NK-92 (cell line): ENCODE measurements around the gene ZP2.
"Not testable (repeated sequence)": the region's sequence is repeated elsewhere in the genome, so short reads cannot be mapped to it uniquely, and the experiment has no call there.

Source experiments
- DNase-seq: peaks from one replicate; lab custom pipeline; 2025; ENCODE audit not compliant: unreplicated experiment; lab: John Stamatoyannopoulos, UW

Gene ZP2

DNA sequence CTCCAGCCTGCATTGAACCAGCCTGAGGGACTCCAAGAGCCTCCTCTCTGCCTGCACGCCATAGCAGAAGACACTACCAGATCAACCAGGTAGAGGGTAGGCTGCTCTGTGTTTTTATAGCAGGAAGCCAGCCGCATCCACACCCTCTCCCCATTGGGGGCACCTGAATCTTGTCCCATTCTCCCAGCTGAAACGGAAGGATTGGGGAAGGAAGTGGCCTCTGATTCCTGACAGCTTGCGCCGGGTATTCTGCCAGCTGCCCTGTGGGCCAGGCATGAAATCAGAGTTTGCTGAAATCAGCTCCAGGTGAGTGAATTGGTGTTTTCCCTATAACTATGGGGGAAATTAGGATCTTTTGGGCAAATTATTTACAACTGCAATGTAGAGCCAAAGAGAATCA, at the start of gene ZP2:
Gene ZP2, minus strand, starts transcription at position 89 of the 400 bp plus-strand sequence. Its CDS starts 27 bp downstream, at position 62.
- DNase-seq = no peak

DNA sequence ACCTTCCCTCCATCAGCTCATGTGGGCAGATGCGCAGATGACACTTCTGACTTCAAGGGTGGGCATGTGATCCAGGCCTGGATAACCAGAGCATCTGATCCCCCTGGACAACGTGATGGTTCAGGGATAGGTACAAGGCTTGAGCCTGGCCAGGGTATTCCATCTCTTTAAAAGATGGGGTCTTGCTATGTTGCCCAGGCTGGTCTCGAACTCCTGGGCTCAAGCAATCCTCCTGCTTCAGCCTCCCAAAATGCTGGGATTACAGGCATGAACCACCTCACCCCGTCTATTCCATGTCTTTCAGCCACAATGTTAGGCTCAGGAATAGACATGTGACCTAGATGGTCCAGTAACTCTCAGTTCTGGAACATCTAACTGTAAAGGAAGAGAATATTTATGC, 45.9 kb upstream of the ZP2 start:
- DNase-seq = no peak

DNA sequence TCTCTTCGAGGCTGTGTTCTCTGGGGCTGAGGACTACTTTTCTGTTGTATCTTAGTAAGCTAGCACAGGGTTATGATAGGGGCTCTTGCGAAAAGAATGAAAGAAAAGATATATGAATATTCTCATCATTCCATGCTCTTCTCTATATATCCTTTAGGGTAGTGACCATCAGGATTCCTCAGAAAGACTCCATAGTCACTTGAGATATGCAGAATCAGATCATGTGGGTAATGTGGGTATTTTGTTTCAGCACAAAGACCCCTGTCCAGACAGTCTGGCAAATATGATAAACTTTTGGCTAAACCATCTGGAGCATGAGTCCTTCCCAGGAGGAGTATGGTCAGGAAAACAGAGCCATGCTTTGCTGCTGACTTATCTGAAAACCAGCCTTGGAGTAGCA, 45.3 kb upstream of the ZP2 start:
- no peak for DNase-seq

DNA sequence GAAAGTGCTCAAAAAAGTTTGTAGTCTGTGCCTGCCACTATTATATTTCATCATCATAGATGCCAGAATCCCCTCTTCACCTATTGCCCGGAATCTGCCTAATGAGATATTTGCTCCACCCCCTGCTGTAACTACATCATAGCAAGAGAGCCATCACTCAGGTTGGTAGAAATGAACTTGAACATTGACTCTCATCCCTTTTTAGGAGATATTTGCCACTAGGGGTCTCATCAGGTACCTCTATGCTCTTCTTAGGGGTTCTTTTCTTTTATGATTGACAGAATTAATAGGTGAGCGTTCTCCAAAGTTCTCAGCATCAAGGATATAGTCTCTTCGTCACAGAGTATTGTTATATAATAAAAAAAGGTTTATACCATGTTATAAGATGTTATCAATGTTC, 42.1 kb upstream of the ZP2 start:
- no peak for DNase-seq

DNA sequence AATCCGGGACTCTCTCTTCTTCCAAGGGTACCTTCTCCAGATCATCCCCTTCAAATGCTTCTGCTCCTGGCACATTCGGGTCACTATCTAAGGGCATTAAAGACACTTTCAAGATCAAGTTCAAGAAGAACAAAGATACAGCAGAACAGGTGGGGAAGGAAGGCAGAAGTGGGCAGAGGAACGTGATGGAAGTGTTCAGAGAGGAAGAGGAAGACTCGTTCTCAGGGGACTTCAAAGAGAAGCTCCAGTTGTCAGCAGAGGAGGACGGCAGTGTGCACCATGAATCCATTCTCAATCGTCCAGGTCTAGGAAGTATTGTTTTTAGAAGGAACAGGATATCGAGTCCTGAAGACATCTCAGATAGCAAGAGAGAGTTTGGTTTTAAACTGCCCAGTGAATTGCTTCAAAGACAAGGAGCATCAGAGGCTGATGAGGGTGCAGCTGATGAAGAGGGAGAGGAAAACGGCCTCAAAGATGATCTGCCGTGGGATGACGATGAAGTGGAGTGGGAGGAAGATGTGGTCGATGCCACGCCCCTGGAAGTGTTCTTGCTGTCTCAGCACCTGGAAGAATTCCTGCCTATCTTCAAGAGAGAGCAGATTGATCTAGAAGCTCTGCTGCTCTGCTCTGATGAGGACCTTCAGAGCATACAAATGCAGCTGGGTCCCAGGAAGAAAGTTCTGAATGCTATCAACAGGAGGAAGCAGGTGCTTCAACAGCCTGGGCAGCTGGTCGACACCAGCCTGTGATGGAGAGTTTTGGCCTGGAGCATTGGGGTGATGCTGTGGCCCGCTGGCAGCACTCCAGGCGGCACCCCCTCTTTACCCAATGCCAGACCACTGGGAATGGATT, 38.9 kb upstream of the ZP2 start:
- DNase-seq = no peak

DNA sequence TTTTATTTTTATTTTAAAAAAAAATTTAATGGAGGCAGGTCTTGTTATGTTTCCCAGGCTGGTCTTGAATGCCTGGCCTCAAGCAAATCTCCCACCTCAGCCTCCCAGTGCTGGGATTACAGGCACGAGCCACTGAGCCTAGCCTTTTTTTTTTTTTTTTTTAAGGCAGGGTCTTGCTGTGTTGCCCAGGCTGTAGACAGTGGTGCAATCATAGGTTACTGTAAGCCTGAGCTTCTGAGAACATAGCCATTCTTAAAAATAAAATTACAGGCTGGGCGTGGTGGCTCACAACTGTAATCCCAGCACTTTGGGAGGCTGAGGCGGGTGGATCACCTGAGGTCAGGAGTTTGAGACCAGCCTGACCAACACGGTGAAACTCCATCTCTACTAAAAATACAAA, 36.8 kb upstream of the ZP2 start:
- DNase-seq = not testable (repeated sequence)

DNA sequence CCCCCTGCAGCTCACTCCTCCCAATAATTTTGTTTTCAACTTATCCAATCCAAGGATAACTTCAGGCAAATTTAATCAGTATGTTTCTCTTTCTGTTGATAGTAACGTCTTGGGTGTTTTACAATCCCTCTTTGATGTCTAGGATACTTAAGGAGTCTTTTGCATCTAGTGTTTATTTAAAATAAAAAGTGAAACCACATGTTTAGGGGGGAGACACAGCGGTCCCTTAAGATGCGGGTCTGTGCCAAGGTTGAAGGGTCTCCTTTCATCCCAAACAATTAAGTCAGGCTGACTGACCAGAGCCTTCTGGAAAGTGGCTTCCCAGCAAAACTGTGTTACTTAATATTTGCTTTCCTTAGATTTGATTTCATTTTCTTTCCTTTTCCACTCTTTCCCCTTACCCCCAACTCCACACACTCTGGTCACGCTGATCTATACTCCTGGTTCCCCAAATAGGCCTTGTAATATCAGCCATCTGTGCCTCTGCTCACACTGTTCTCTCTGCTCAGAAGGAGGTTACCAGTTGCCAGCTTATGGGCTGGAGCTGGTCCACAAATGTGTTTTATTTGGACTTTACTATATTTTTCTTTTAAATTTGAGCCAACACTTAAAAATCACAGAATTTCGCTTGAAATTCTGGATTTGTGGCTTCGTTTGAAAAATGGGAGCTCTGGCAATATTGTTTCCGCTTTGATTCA, 33.3 kb upstream of the ZP2 start:
- DNase-seq = no peak

DNA sequence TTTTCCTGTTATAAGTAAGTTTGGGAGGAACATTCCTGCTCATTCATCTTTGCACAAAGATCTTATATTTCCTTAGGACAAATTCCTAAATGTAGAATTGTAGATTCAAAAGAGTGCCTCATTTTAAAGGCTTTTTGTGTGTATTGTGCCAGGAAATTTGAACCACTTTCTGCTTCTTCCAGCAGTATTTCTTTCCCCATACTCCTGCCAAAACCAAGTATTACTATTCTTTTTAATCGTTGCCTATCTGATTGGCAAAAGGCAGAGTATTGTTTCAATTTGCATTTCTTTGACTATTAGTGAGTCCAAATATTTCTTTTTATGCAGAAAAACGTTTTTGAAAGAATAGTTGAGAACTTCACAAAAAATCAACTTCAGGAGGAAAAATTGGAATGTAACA, 31.4 kb upstream of the ZP2 start:
- no peak for DNase-seq

DNA sequence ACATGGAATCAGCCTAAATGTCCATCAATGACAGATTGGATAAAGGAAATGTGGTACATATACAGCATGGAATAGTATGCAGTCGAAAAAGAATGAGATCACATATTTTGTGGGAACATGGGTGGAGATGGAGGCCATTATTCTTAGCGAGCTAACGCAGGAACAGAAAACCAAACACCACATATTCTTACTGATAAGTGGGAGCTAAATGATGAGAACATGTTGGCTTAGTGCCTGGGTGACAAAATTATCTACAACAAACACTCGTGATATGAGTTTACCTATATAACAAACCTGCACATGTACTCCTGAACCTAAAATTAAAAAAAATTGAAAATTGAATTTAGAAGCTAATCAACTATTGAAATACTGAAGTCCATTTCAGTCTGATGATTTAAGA, 28.3 kb upstream of the ZP2 start:
- DNase-seq = no peak

DNA sequence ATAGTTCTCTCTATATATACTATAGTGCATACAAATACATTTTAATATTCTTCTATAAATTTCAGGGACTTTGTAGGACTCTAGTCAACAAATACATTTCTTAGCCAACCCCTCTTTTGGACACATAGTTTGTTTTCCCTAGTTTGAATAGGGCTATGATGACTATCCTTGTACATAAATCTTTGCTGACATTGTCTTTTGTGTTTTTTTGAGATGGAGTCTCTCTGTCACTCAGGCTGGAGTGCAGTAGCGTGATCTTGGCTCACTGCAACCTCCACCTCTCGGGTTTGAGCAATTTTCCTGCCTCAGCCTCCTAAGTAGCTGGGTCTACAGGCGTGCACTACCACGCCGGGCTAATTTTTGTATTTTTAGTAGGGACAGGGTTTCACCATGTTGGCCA, 25.5 kb upstream of the ZP2 start:
- no peak for DNase-seq

DNA sequence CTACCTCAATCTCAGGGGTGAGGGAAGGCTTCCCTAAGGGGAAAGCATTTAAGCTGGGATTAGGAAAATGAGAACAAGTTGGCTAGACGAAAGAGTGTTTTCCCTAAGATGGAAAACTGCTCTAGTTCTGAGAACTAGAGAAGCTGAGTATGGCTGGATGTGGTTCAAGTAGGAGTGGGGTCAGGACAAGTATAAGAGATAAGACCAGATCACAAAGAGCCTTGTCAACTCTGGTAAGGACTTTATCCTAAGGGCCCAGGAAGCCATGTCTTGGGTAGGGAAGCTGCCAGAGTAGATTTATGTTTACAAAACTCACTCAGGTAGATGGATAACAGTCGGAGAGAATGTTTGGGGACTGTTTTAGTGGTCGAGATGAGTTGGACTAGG, 23.8 kb upstream of the ZP2 start:
- DNase-seq = no peak

DNA sequence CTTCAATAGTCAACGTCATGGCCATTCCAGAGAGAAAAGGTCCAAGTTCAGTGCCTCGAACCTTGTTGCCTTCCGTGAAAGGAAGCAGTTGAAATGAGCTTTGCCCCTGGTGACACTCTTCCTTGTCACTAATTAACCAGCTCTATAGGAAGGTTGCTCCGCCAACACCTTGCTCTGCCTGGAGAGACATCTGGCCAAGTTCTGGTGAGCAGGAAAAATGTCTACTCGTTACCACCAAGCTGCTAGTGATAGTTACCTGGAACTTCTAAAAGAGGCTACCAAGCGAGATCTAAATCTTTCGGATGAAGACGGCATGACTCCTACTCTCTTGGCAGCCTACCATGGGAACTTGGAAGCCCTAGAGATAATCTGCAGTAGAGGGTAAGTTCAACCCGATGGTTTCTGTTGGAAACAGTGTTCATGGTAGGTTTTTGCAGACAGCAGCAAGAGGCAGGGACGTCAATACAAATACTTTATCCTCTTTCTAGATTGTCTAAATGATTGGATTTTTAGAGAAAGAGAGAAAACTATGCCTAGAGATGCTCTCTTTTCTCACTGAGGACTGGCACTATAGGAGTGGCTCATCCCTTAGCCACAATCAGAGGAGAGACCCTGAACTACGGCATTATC, 22.3 kb upstream of the ZP2 start, which contains the start of gene ANKS4B:
Gene ANKS4B, plus strand, starts transcription at position 179 of the 630 bp plus-strand sequence. Its CDS starts 39 bp downstream, at position 218.
- no peak for DNase-seq

DNA sequence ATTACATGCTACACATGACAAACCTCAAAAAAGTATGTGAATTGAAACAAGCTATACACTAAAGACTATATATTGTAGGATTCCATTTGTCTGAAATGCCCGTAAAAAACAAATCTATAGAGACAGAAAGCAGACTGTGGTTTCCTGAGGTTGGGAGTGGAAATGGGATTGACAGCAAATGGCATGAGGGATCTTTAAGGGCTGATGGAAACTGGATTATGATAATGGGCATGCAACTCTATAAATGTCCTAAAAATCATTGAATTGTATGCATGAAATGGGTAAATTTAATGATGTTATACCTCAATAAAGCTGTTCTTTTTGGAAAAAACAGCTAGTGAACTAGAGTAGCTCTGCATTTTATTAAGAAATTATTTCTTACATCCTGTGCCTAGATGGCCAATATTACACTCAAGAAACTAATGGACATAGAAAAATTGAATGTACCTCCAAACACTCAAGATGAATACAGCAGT, 21.7 kb upstream of the ZP2 start:
- DNase-seq = no peak

DNA sequence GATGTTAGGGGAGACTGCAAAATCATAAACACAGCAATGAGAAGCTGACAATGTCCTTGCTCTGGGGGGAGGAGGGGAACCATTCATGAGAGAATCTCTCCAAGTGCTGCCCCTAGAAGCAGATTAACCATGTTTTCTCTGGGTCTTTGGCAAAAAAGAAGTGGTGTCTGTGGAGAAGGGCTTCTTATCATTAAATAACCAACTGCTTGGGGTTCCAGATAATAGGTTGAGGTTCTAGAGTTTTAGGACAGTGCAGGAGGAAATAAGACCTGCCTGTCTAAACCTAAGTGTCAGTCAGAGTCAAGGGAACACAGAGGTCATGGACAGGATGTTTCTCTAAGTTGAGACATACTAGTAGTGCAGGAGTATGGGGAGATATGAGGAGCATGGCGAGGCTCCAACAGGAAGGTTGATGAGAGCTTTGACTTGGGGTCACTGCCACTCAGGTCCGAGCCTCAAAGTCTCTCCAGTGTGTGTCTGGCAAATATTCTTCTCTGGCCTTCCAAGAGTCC, 17.0 kb upstream of the ZP2 start:
- DNase-seq = no peak

DNA sequence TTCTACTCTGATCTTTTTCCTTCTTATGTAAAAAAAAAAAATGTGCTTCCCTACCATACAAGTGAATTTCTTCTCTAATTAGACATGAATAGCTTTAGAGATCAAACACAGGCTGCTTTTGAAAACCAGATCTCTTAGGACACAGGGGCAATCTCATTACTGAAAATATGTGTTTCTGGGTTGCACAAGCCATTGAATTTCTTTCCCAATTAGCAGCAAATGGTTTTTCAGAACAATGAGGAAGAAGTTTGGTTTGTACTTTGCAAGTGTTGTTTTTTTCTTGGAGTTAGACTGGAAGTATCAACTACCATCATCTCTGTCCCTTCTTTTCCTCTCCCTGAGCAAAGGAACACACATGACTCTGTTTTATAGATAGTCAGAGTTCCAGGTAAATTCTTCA, 16.5 kb upstream of the ZP2 start:
- no peak for DNase-seq

DNA sequence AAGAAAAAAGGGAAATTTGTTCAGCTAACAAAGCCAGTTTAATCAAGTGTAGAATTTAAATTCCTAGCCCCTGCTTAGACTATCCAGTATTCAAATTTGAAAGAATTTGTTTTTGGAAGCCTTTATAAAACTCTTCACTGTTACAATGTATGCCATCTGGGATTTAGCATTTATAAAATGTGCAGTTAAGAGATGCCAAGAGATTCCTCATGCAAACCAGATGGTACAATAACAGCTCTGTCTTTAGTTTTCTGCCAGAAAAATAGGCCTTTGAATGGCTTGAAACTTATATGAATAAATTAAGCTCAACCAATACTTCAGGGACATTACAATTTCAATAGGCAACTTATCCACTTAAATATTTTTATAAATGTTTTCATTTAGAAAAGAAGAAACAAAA, 15.4 kb upstream of the ZP2 start:
- DNase-seq = no peak

DNA sequence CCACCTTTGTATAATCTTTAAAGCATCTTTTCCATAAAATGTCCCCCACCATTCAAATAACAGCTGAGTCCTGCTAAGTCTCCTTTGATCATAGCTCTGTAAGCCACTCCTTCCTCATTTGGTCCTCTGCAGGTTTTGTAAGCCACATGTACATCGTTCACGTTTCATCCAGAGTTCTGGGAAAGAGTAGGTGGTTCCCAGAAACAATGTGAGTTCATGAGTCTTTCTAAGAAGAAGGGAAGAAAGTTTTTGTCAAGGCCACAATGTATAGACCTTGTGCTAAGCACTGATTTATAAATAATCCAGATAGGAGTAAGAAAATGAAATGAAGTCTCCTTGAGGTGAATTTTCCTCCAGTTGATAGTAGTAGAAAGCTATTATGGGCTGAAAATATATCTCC, 13.4 kb upstream of the ZP2 start:
- DNase-seq = no peak

DNA sequence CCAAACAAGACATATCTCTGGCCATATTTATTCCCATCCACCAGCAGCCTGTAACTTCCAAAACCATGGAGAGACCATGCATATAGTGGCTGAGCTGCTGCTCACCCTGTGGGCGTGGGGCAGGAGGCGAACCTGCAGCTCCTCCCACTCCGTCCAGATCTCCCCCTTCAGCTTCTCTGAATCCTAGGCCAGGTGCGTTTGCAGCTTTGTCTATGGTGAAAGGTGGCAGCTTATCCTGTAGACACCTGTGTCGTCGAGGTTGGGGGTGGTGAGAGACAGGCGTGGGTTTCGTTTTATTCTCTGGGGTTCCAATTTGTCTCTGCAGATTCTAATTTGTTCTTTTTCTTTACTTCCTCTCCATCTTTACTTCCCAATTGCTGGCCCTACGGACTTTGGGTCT, 12.4 kb upstream of the ZP2 start:
- no peak for DNase-seq

DNA sequence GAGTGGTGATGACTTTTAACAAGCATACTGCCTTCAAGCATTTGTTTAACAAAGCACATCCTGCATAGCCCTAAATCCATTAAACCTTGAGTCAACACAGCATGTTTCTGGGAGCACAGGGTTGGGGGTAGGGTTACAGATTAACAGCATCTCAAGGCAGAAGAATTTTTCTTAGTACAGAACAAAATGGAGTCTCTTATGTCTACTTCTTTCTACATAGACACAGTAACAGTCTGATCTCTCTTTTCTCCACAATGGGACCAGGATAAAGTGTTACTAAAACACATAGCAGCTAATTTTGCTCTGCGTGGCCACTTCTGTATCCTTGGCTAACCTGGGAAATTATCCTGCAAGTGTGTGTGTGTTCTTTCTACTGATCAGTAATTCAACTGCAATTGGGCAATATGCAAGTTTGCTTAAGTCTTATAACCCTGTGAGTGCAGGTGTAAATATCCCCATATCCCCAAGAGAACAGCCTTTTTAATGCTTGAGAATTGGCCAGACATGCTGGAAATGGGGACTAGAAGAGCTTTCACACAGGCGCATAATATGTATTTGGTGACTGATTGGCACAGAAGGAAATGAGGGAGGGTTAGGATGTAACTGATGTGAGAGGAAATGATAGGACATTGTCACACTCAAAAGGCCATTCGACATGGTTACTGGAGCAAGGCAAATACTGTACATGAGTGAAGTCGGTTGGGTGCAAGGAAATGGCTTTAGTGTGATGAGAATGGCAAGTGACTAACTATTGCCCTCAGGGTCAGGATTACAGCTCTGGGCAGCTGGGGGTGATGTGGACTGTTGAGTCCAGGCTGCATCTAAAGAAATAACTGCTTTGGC, 11.3 kb upstream of the ZP2 start:
- no peak for DNase-seq

DNA sequence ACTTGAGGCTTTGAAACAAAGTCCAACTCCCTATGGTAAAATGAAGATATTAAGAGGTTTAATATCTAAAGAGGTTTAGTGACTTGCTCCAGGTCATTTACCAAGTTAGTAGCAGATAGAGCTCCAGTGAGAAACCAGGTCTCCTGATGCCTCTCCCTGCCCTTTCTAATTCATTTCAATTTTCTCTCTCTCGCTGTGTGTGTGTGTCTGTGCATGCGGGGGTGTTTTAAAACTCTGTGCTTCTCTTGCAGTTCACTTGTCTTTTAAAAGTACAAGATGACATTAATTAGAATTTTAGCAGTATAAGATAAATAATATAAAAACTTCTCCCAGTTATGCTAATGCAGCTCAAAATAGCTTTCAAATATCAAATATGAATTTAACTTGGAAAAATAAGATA, 8.2 kb upstream of the ZP2 start:
- DNase-seq = no peak

DNA sequence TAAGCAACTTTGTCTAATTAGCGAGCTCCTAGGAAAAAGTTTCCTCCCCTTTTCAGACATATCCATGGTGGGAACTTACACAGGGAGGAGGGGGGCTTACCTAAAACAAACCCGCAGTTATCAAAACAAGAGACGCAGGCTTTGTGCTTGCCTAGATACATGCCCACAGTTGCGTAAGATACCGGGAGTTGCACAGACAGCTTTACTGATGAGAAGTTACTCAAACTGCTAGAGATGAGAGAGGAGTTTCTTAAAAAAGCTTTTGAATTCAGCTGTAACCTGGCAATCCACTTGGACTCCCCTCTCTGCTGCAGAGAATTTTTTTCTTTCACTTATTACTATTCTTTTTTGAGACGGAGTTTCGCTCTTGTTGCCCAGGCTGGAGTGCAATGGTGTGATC, 6.8 kb upstream of the ZP2 start:
- DNase-seq = no peak
